ENCODE results near the gene PRM2.

Gene PRM2

GRCh38 chr16:11225677-11226549, 50.4 kb downstream of the PRM2 start:
- DNase-seq (ENCODE audit: low spot score), result no peak

Data from hematopoietic multipotent progenitor cell treated with erythropoietin and hydrocortisone succinate and interleukin-3 and kit ligand, for 15 days (in vitro differentiated cells).